Esophagus squamous epithelium (tissue), 4 donors: ENCODE data around the gene KIAA1217.

ENCODE experiments used
- POLR2A ChIP-seq, 4 donors: fragments of 450-650 bp; IDR thresholded peaks; one replicate each; pipeline ENCODE4 v1.6.1; 2017; ENCODE audit warnings: antibody characterized with exemption in 4 of 4, mild to moderate bottlenecking in 4 of 4, moderate library complexity in 3 of 4
- TF ChIP-seq, protein P1 (sequence below), 6 experiments: fragments of 450-650 bp in 4 of 6; fragments of 200-600 bp in 2 of 6; sonication (generic) in 2 of 6; IDR thresholded peaks; one replicate each; pipeline ENCODE4 v1.5.1; 2016 to 2019; ENCODE audit warnings: antibody characterized with exemption in 6 of 6, mild to moderate bottlenecking in 4 of 6, moderate library complexity in 4 of 6

DNA sequence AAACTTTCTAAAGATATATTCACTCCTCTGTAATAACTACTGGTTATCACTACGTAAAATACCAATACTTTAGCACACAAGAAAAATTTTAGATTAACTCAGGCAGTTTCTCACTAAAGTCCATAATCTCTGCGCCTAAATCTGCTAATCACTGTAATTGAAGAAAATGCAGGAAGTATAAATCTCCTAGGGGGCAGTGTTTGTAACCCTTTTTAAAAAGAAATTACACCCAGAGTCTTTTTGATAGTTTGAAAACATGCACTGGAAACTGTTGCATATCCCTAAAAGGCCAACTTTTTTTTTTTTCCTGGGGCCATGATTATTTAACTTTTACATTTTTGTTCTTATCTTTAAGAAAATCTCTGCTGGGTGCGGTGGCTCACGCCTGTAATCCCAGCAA is 209.6 kb downstream of the KIAA1217 start:
- TF ChIP-seq, protein P1, sequence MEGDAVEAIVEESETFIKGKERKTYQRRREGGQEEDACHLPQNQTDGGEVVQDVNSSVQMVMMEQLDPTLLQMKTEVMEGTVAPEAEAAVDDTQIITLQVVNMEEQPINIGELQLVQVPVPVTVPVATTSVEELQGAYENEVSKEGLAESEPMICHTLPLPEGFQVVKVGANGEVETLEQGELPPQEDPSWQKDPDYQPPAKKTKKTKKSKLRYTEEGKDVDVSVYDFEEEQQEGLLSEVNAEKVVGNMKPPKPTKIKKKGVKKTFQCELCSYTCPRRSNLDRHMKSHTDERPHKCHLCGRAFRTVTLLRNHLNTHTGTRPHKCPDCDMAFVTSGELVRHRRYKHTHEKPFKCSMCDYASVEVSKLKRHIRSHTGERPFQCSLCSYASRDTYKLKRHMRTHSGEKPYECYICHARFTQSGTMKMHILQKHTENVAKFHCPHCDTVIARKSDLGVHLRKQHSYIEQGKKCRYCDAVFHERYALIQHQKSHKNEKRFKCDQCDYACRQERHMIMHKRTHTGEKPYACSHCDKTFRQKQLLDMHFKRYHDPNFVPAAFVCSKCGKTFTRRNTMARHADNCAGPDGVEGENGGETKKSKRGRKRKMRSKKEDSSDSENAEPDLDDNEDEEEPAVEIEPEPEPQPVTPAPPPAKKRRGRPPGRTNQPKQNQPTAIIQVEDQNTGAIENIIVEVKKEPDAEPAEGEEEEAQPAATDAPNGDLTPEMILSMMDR (IDR thresholded peaks at IDR 0.05) = peak in 1 of 6 experiments; percentile 10
- TF ChIP-seq POLR2A (IDR thresholded peaks at IDR 0.05) = no peak
